ENCODE measurements around the gene ZNF524. TPM values are rescaled to one million over a fixed set of nuclear protein-coding genes. Genes with fewer than 3 reads are reported as not detected.
A peak's percentile ranks its signal among the peaks of the same experiment; 100 is the strongest.

ZNF524 gene, protein sequence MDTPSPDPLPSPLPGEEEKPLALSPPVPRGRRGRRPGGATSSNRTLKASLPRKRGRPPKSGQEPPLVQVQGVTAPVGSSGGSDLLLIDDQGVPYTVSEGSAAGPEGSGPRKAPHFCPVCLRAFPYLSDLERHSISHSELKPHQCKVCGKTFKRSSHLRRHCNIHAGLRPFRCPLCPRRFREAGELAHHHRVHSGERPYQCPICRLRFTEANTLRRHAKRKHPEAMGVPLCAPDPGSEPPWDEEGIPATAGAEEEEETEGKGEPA
- total RNA-seq (13.7 TPM), polyA plus RNA-seq (10 to 100 TPM; 38.5 to 53.7 (median 44.5) TPM)

DNA sequence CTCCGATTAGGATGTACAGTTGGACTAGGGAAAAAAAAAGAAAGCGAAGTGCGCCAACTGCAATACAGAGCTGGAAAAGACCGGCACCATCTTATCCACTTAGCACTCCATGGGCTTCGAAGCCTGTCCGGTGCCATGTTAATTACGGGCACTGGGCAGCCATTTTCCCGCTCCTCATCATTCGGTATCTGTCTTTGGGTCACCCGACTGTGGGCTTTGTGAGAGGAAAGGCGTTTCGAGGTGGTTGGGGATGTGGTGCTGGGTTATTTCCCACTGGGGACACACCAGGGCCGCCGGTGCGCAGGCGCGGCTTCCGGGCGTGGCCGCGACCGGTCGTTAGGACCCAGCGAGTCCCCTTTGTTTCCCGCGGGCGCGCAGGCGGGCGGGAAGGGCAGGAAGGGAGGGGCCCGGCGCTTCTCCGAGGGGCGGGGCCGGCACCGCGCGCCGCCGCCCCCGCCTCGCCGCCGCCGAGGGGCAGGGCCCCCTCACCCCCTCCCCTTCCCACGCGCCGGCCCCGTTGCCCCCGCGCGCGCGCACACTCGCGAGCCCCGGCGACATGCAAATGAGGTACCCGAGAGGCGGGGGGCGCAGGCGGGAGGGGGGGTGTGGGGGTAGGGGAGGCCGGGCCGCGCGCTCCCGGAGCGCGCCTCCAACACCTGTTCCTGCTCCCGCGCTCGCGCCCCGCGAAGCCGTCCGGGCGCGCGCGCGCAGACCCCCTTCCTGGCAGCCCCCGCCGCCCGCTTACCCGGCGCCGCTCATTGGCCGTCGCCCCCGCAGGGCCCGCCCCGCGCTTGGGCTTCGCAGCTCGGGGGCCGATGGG lies at the start of gene ZNF524:
ZNF524 (plus strand) TSS at position 447 of the 820 bp plus-strand sequence. CDS start 1,825 bp downstream, outside the sequence.
- Histone ChIP-seq H3K4me1 (ENCODE audit: control insufficient read depth, insufficient read depth, low read length, poor library complexity, severe bottlenecking) (peaks cover 19% of the 10 kb centered on the region), H3K4me3 (ENCODE audit: low read depth, low read length) (peak within 1 kb of the TSS; percentile 98), H3K9me3 (ENCODE audit: control insufficient read depth in 2 of 2, low read length in 2 of 2) (no peaks in the 10 kb centered on the region), H3K36me3 (ENCODE audit: control insufficient read depth, insufficient read depth, low read length) (peaks cover 14% of the 10 kb centered on the region), H3K27ac (ENCODE audit: insufficient read depth, low read length, poor library complexity, severe bottlenecking) (peak within 1 kb of the TSS; percentile 97), H3K27me3 (ENCODE audit: control insufficient read depth, insufficient read depth, low read length) (no peaks in the 10 kb centered on the region)
- no peaks in the 10 kb centered on the region for H3K27me3 Mint-ChIP-seq
- H3K27ac Mint-ChIP-seq, result peak within 1 kb of the TSS; percentile 98 to 99 (median 98)
- ATAC-seq (ENCODE audit: low read depth in 2 of 2) (peak; percentile 65 to 68), DNase-seq (peak; percentile 78 to 93 (median 93))
- H3K4me3 Mint-ChIP-seq, result peak within 1 kb of the TSS; percentile 93 to 99 (median 98)
- peaks cover 0 to 2% (median 0%) of the 10 kb centered on the region in 7 donors for H3K9me3 Mint-ChIP-seq
- H3K36me3 Mint-ChIP-seq, result peaks cover 22% of the 10 kb centered on the region
- H3K4me1 Mint-ChIP-seq, result peaks cover 0 to 36% (median 23%) of the 10 kb centered on the region in 4 donors

DNA sequence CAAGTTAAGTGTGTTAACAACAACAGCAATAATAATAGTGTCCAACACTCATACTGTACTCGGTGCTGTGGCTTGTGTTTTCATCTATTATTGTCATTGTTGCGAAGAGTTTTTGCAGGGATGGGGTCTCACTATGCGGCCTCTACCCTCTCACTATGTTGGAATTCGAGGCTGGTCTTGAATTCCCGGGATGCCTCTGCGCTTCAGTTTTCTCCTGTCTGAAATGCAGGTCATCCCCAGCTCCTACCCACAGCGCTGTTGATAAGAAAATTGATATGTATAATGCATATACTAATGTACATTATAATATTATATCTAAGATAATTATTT lies 49.8 kb upstream of the ZNF524 start:
- no peak overlapping the region for H3K4me3 Mint-ChIP-seq
- no peaks in the 10 kb centered on the region for H3K4me1 Mint-ChIP-seq
- Histone ChIP-seq H3K9me3 (ENCODE audit: control insufficient read depth in 2 of 2, low read length in 2 of 2) (no peaks in the 10 kb centered on the region), H3K27ac (ENCODE audit: insufficient read depth, low read length, poor library complexity, severe bottlenecking) (no peak overlapping the region), H3K36me3 (ENCODE audit: control insufficient read depth, insufficient read depth, low read length) (no peaks in the 10 kb centered on the region), H3K4me3 (ENCODE audit: low read depth, low read length) (no peak overlapping the region), H3K27me3 (ENCODE audit: control insufficient read depth, insufficient read depth, low read length) (no peaks in the 10 kb centered on the region), H3K4me1 (ENCODE audit: control insufficient read depth, insufficient read depth, low read length, poor library complexity, severe bottlenecking) (no peaks in the 10 kb centered on the region)
- peaks cover 12% of the 10 kb centered on the region for H3K27me3 Mint-ChIP-seq
- H3K36me3 Mint-ChIP-seq, result no peaks in the 10 kb centered on the region
- no peak for DNase-seq
- ATAC-seq (ENCODE audit: low read depth in 2 of 2), result no peak
- peaks cover 0 to 3% (median 0%) of the 10 kb centered on the region in 7 donors for H3K9me3 Mint-ChIP-seq
- H3K27ac Mint-ChIP-seq, result no peak overlapping the region

GRCh38 chr19:55552206-55552605 lies 47.9 kb upstream of the ZNF524 start:
- peaks cover 0 to 3% (median 0%) of the 10 kb centered on the region in 7 donors for H3K9me3 Mint-ChIP-seq
- H3K9me3 ChIP-seq (ENCODE audit: control insufficient read depth in 2 of 2, low read length in 2 of 2), result no peaks in the 10 kb centered on the region
- no peak overlapping the region for H3K27ac ChIP-seq (ENCODE audit: insufficient read depth, low read length, poor library complexity, severe bottlenecking)
- H3K27ac Mint-ChIP-seq, result no peak overlapping the region
- no peaks in the 10 kb centered on the region for H3K36me3 Mint-ChIP-seq
- ATAC-seq (ENCODE audit: low read depth in 2 of 2), result no peak
- H3K27me3 Mint-ChIP-seq, result peaks cover 10% of the 10 kb centered on the region
- H3K4me3 ChIP-seq (ENCODE audit: low read depth, low read length), result no peak overlapping the region
- no peaks in the 10 kb centered on the region for H3K36me3 ChIP-seq (ENCODE audit: control insufficient read depth, insufficient read depth, low read length)
- H3K27me3 ChIP-seq (ENCODE audit: control insufficient read depth, insufficient read depth, low read length), result no peaks in the 10 kb centered on the region
- no peaks in the 10 kb centered on the region for H3K4me1 Mint-ChIP-seq
- H3K4me3 Mint-ChIP-seq, result no peak overlapping the region
- no peaks in the 10 kb centered on the region for H3K4me1 ChIP-seq (ENCODE audit: control insufficient read depth, insufficient read depth, low read length, poor library complexity, severe bottlenecking)
- no peak for DNase-seq

- no peak for ATAC-seq (ENCODE audit: low read depth in 2 of 2)
Measured at GRCh38 chr19:55552620-55553019, 47.5 kb upstream of the ZNF524 start.

DNA sequence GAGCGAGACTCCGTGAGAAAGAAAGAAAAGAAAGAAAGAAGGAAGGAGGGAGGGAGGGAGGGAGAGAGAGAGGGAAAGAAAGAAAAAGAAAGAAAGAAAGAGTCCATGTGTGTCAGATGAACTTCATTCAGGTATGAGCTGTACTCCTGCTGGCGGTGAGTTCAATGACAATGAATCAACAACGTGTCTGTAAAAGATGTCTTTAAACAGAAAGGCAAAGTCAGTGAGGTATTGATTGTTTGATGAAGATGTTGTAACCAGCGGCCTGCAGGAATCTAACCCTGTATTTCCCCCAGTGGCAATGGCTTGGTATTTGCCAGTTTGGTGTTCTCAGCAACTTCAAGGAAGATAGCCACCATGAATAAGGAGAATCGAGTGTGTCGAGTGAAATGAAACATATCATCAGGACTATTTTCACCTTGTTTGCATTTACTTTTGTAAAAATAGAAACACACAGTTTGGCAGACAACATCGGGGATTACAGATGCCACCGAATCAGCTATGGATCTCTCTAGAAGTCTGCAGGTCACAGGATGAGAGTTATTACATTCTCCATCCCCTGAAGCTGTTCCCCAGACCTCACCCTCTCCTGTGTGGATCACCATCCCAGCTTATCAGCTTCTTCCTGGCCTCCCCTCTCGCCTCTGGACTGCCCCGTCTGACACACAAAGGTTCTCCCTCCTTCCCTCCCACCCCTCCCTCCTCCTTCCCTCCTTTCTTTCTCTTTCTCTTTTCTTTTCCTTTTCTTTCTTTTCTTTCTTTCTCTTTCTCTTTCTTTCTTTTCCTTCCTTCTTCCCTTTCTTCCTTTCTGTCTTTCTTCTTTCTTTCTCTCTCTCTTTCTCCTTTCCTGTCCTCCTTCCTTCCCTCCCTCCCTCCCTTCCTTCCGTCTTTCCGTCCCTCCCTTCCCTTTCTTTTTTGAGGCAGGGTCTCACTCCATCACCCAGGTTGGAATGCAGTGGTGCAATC lies 46.6 kb upstream of the ZNF524 start:
- DNase-seq, result no peak
- Mint-ChIP-seq H3K4me1 (no peaks in the 10 kb centered on the region), H3K27ac (no peak overlapping the region), H3K27me3 (peaks cover 6% of the 10 kb centered on the region), H3K36me3 (no peaks in the 10 kb centered on the region), H3K4me3 (no peak overlapping the region), H3K9me3 (peaks cover 0 to 2% (median 0%) of the 10 kb centered on the region in 7 donors)
- no peaks in the 10 kb centered on the region for H3K4me1 ChIP-seq (ENCODE audit: control insufficient read depth, insufficient read depth, low read length, poor library complexity, severe bottlenecking)
- no peak for ATAC-seq (ENCODE audit: low read depth in 2 of 2)
- no peaks in the 10 kb centered on the region for H3K27me3 ChIP-seq (ENCODE audit: control insufficient read depth, insufficient read depth, low read length)
- H3K4me3 ChIP-seq (ENCODE audit: low read depth, low read length), result no peak overlapping the region
- no peak overlapping the region for H3K27ac ChIP-seq (ENCODE audit: insufficient read depth, low read length, poor library complexity, severe bottlenecking)
- no peaks in the 10 kb centered on the region for H3K9me3 ChIP-seq (ENCODE audit: control insufficient read depth in 2 of 2, low read length in 2 of 2)
- H3K36me3 ChIP-seq (ENCODE audit: control insufficient read depth, insufficient read depth, low read length), result no peaks in the 10 kb centered on the region

More at GRCh38 chr19:55552620-55553019, 47.5 kb upstream of the ZNF524 start:
- Histone ChIP-seq H3K36me3 (ENCODE audit: control insufficient read depth, insufficient read depth, low read length) (no peaks in the 10 kb centered on the region), H3K4me1 (ENCODE audit: control insufficient read depth, insufficient read depth, low read length, poor library complexity, severe bottlenecking) (no peaks in the 10 kb centered on the region), H3K9me3 (ENCODE audit: control insufficient read depth in 2 of 2, low read length in 2 of 2) (no peaks in the 10 kb centered on the region), H3K27ac (ENCODE audit: insufficient read depth, low read length, poor library complexity, severe bottlenecking) (no peak overlapping the region), H3K27me3 (ENCODE audit: control insufficient read depth, insufficient read depth, low read length) (no peaks in the 10 kb centered on the region), H3K4me3 (ENCODE audit: low read depth, low read length) (no peak overlapping the region)
- Mint-ChIP-seq H3K27me3 (peaks cover 6% of the 10 kb centered on the region), H3K9me3 (peaks cover 0 to 2% (median 0%) of the 10 kb centered on the region in 7 donors), H3K27ac (no peak overlapping the region), H3K4me1 (no peaks in the 10 kb centered on the region), H3K4me3 (no peak overlapping the region), H3K36me3 (no peaks in the 10 kb centered on the region)
- DNase-seq, result no peak

GRCh38 chr19:55554302-55554701 lies 45.8 kb upstream of the ZNF524 start:
- Mint-ChIP-seq H3K4me3 (no peak overlapping the region), H3K27ac (no peak overlapping the region), H3K4me1 (no peaks in the 10 kb centered on the region), H3K27me3 (peaks cover 6% of the 10 kb centered on the region), H3K9me3 (peaks cover 0 to 2% (median 0%) of the 10 kb centered on the region in 7 donors), H3K36me3 (no peaks in the 10 kb centered on the region)
- Histone ChIP-seq H3K27ac (ENCODE audit: insufficient read depth, low read length, poor library complexity, severe bottlenecking) (no peak overlapping the region), H3K4me3 (ENCODE audit: low read depth, low read length) (no peak overlapping the region), H3K9me3 (ENCODE audit: control insufficient read depth in 2 of 2, low read length in 2 of 2) (no peaks in the 10 kb centered on the region), H3K36me3 (ENCODE audit: control insufficient read depth, insufficient read depth, low read length) (no peaks in the 10 kb centered on the region), H3K27me3 (ENCODE audit: control insufficient read depth, insufficient read depth, low read length) (no peaks in the 10 kb centered on the region), H3K4me1 (ENCODE audit: control insufficient read depth, insufficient read depth, low read length, poor library complexity, severe bottlenecking) (no peaks in the 10 kb centered on the region)
- no peak for DNase-seq
- no peak for ATAC-seq (ENCODE audit: low read depth in 2 of 2)

DNA sequence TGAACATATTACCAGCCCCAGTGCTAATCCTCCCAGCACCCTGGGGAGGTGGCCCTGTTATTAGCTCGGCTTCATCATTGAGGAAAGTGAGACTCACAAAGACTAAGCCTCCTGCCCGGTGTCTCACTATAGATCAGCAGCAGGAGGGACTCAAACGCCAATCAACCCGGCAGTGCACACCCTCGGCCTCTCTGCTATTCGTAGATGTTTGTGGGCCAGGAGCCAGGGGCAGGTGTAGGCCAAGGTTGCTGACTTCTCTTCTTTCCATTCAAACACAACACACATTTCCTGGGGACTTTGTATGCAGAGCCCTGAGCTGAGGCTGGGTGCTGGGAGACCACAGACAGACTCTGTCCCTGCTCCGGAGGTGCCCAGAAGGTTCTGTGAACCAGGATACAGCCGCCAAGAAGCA lies 45.3 kb upstream of the ZNF524 start:
- DNase-seq (no peak), ATAC-seq (ENCODE audit: low read depth in 2 of 2) (no peak)
- H3K36me3 ChIP-seq (ENCODE audit: control insufficient read depth, insufficient read depth, low read length), result no peaks in the 10 kb centered on the region
- Mint-ChIP-seq H3K36me3 (no peaks in the 10 kb centered on the region), H3K4me3 (no peak overlapping the region), H3K27me3 (peaks cover 6% of the 10 kb centered on the region), H3K9me3 (peaks cover 0 to 2% (median 0%) of the 10 kb centered on the region in 7 donors), H3K4me1 (no peaks in the 10 kb centered on the region), H3K27ac (no peak overlapping the region)
- no peak overlapping the region for H3K4me3 ChIP-seq (ENCODE audit: low read depth, low read length)
- H3K9me3 ChIP-seq (ENCODE audit: control insufficient read depth in 2 of 2, low read length in 2 of 2), result no peaks in the 10 kb centered on the region
- no peaks in the 10 kb centered on the region for H3K4me1 ChIP-seq (ENCODE audit: control insufficient read depth, insufficient read depth, low read length, poor library complexity, severe bottlenecking)
- H3K27me3 ChIP-seq (ENCODE audit: control insufficient read depth, insufficient read depth, low read length), result no peaks in the 10 kb centered on the region
- H3K27ac ChIP-seq (ENCODE audit: insufficient read depth, low read length, poor library complexity, severe bottlenecking), result no peak overlapping the region

Data from CD4-positive, CD25-positive, alpha-beta regulatory T cell (primary cell).